HG03175 (cell line): ENCODE results near the gene CYB5A.
"Not testable (repeated sequence)": the region's sequence is repeated elsewhere in the genome, so short reads cannot be mapped to it uniquely, and the experiment has no call there.

Source experiments
- ATAC-seq: cut with Tn5 transposase; IDR thresholded peaks from one replicate; pipeline ENCODE4 v1.9.1; 2021; ENCODE audit warnings: mild to moderate bottlenecking, moderate library complexity; ENCODE audit not compliant: unreplicated experiment

CYB5A gene, protein sequence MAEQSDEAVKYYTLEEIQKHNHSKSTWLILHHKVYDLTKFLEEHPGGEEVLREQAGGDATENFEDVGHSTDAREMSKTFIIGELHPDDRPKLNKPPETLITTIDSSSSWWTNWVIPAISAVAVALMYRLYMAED

GRCh38 chr18:74291771-74292540, at the start of gene CYB5A:
TSS of gene CYB5A (minus strand) at chr18:74291963. CDS start at chr18:74291875, 88 bp downstream.
- ATAC-seq, result peak; percentile 99

GRCh38 chr18:74337912-74338309, 46.1 kb upstream of the CYB5A start:
- ATAC-seq, result no peak

GRCh38 chr18:74337155-74337911, 45.6 kb upstream of the CYB5A start:
- no peak for ATAC-seq

GRCh38 chr18:74336656-74337055, 44.9 kb upstream of the CYB5A start:
- no peak for ATAC-seq

DNA sequence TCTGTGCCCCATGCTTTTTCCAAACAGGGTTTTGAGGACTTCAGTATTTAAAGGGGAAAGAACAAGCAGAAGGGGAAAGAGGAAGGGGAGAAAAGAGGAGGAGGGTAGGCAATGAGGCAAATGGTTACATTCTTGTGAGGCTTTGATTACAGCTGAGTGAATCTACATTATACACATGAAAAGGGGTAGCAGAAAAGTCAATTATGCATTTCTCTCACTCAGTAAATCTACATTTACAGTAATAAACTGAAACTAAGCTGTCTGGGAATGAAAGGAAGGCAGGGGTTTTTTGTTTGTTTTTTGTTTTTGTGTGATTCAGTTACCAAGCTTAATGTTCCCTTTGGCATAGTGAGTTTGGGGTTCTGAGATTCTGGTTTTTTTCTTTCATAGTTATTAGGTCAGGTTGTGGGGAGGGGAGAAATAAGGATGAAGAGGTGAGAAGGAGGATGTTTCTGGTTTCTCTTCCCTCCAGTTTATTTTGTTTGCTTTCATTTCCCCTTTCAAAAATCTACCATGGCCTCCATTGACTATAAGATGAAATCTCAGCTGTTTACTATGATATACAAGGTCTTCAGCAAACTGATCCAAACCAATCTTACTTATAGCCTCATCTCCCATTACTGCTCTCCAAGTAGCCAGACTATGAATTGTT, 42.6 kb upstream of the CYB5A start:
- ATAC-seq, result peak; percentile 72

GRCh38 chr18:74333091-74333490, 41.3 kb upstream of the CYB5A start:
- ATAC-seq, result no peak

DNA sequence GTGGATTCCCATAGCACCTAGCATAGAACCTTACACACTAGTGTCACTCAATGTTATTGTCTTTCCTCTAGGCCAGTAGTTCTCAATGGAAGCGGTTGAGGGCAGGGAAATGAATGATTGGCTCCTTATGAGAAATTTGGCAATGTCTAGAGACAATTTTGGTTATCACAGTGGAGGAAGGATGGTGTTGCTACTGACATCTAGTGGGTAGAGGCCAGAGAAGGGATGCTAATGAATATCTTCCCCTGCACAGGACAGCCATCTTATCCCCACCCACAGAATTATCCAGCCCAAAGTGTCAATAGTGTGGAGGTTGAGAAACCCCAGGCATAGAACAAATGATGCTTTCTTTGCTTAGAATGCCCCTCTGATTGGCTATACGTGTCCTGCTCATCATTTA, 39.6 kb upstream of the CYB5A start:
- no peak for ATAC-seq

DNA sequence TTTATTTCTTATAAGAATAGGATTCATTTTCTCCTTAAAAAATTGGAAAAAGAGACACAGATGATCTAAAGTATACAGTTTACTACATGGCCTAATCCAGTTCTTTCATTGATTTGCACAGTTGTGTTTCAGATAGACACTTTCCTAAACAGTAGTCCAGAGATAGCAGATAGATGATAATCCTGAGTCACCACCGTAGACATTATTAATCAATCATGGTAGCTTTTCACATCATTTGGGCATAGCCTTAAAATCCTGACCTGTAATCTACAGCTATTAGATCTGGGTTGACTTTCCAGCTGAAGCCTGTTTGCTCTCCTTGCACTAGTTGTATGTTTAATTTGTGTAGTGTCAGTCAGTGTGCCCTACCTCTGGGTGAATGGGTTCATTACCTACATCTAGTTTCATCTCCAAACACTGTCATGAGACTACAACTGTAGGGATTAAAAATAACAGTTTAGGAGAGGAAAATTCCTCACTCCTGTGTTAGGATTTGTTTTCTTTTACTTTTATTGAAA, 38.0 kb upstream of the CYB5A start:
- ATAC-seq, result no peak

- ATAC-seq, result no peak
Measured at GRCh38 chr18:74328206-74328605, 36.4 kb upstream of the CYB5A start.

DNA sequence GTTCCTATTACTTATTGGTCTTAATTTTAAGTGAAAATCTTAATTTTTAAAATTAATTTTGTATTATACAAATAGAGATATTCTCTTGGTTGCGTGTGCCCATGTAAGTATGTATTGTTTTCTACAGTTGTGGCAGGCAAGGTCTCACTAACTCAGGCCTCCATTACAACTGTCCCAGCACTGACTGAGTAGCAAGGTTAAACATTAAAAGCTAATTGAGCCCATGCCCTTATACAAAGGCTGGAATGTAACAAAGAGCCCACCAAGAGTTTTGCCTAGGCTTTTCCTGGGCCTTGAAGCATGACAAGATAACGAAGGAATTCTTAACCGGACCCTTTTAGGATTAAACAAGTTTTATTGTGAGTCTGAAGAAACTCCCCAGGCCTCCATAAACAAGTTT, 35.0 kb upstream of the CYB5A start:
- ATAC-seq, result not testable (repeated sequence)

DNA sequence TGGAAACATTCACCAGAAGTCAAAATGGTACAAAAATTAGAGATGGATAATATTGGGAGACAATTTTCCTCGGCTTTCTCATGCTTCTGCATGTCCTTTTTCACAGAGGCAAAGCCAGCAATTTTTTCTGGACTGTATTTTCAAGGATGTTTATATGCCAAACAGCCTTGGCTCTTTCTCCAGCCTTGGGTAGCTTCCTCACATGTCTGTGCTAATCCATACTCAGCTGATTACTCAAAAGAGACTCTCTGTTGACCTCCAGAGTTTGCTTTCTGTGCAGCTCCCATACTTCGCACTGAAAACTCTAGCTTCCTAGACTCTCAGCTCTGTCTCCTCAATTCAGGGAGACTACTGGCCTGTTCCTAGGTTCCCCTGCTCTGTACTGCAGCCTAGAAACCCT, 34.5 kb upstream of the CYB5A start:
- ATAC-seq, result no peak

GRCh38 chr18:74316257-74317170, 24.8 kb upstream of the CYB5A start:
- no peak for ATAC-seq

GRCh38 chr18:74315464-74316256, 23.9 kb upstream of the CYB5A start, which contains the start of gene C18orf63:
TSS of gene C18orf63 (plus strand) at chr18:74315839. CDS start at chr18:74317866, 2,027 bp downstream.
- no peak for ATAC-seq

GRCh38 chr18:74314759-74315463, 23.1 kb upstream of the CYB5A start:
- no peak for ATAC-seq

GRCh38 chr18:74311000-74311399, 19.2 kb upstream of the CYB5A start:
- ATAC-seq, result no peak

DNA sequence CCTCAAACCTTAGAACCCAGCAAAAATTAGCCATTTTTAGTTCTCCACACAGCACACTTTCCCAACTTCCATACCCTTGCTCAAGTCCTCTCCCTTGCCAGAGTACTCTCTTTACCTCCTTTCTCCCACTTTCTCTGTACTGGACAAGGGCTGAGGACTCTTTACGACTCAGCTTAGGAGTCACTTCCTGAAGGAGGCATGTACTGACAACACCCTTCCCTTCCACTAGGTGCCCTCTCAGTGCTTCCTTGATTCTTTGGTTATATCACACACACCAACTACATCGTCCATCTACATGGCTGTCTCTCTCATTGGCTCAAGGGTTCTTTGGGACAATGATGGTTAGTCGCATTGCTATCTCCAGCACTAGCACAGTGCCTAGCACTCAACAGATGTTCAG, 18.6 kb upstream of the CYB5A start:
- peak; percentile 74 for ATAC-seq

GRCh38 chr18:74303936-74304335, 12.2 kb upstream of the CYB5A start:
- no peak for ATAC-seq

DNA sequence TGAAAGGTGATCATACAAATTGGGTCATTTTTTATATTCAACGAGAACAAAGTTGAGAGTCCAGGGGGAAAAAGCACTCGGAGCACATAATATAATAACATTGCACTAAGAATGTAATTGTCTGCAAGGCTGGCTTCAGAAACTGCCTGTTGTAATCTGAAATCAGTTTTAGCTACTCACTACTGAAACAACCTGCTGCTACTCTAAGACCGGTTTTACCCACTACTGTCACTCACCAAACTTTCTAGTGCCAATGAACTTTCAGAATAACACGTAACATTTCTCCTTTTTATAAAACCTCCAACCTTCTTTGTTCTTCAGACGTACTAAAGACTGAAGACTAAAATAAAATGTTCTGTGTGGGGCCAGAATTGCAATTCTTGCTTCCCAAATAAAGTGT, 11.5 kb upstream of the CYB5A start:
- no peak for ATAC-seq

DNA sequence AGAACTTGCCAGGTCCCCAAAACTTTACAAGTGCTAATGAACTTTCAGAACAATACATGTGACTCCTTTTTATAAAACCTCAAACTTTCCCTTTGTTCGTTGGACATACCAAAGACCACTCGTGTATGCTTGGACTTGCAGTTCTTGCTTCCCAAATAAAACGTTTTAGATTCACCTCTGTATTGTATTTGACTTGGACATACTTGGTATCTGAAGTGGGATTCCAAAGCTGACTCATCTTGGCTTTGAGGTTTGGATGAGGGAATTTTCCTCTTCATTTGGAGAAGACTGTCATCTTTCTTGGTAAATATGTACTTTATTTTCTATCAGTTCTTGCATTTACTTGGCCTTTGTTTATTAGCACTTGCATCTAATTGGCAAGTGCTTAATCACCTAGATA, 8.0 kb upstream of the CYB5A start:
- ATAC-seq, result no peak
